ENCODE results near the gene PKP4. TPM values are rescaled to one million over a fixed set of nuclear protein-coding genes. Genes with fewer than 3 reads are reported as not detected.

PKP4 gene
- total and polyA plus RNA-seq, 2 experiments from 2014 or later, result 35.7 to 92.3 TPM

DNA sequence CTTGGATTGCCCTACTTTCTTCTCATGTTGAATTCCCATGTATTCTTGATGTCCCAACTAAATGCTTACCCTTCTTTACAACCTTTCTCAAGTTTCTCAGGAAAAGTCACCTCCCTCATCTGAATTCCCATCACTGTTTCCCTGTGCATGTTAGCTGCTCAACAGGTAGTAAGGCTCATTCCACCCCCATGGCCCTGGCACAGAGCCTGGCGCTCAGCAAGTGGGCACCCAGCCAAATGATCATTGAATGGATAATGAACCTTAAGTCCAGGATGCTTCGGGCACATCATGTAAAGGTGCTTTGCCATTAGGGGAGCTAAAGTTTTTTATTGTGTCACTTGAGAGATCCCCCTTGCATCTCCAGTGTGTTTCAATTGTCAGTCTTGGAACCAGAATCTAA is 124.0 kb downstream of the PKP4 start (continued):
- TF ChIP-seq, protein P1, sequence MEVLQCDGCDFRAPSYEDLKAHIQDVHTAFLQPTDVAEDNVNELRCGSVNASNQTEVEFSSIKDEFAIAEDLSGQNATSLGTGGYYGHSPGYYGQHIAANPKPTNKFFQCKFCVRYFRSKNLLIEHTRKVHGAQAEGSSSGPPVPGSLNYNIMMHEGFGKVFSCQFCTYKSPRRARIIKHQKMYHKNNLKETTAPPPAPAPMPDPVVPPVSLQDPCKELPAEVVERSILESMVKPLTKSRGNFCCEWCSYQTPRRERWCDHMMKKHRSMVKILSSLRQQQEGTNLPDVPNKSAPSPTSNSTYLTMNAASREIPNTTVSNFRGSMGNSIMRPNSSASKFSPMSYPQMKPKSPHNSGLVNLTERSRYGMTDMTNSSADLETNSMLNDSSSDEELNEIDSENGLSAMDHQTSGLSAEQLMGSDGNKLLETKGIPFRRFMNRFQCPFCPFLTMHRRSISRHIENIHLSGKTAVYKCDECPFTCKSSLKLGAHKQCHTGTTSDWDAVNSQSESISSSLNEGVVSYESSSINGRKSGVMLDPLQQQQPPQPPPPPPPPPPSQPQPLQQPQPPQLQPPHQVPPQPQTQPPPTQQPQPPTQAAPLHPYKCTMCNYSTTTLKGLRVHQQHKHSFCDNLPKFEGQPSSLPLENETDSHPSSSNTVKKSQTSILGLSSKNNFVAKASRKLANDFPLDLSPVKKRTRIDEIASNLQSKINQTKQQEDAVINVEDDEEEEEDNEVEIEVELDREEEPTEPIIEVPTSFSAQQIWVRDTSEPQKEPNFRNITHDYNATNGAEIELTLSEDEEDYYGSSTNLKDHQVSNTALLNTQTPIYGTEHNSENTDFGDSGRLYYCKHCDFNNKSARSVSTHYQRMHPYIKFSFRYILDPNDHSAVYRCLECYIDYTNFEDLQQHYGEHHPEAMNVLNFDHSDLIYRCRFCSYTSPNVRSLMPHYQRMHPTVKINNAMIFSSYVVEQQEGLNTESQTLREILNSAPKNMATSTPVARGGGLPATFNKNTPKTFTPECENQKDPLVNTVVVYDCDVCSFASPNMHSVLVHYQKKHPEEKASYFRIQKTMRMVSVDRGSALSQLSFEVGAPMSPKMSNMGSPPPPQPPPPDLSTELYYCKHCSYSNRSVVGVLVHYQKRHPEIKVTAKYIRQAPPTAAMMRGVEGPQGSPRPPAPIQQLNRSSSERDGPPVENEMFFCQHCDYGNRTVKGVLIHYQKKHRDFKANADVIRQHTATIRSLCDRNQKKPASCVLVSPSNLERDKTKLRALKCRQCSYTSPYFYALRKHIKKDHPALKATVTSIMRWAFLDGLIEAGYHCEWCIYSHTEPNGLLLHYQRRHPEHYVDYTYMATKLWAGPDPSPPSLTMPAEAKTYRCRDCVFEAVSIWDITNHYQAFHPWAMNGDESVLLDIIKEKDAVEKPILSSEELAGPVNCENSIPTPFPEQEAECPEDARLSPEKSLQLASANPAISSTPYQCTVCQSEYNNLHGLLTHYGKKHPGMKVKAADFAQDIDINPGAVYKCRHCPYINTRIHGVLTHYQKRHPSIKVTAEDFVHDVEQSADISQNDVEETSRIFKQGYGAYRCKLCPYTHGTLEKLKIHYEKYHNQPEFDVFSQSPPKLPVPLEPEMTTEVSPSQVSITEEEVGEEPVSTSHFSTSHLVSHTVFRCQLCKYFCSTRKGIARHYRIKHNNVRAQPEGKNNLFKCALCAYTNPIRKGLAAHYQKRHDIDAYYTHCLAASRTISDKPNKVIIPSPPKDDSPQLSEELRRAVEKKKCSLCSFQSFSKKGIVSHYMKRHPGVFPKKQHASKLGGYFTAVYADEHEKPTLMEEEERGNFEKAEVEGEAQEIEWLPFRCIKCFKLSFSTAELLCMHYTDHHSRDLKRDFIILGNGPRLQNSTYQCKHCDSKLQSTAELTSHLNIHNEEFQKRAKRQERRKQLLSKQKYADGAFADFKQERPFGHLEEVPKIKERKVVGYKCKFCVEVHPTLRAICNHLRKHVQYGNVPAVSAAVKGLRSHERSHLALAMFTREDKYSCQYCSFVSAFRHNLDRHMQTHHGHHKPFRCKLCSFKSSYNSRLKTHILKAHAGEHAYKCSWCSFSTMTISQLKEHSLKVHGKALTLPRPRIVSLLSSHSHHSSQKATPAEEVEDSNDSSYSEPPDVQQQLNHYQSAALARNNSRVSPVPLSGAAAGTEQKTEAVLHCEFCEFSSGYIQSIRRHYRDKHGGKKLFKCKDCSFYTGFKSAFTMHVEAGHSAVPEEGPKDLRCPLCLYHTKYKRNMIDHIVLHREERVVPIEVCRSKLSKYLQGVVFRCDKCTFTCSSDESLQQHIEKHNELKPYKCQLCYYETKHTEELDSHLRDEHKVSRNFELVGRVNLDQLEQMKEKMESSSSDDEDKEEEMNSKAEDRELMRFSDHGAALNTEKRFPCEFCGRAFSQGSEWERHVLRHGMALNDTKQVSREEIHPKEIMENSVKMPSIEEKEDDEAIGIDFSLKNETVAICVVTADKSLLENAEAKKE (CRISPR knock-in tag; IDR thresholded peaks at IDR 0.05), result no peak

DNA sequence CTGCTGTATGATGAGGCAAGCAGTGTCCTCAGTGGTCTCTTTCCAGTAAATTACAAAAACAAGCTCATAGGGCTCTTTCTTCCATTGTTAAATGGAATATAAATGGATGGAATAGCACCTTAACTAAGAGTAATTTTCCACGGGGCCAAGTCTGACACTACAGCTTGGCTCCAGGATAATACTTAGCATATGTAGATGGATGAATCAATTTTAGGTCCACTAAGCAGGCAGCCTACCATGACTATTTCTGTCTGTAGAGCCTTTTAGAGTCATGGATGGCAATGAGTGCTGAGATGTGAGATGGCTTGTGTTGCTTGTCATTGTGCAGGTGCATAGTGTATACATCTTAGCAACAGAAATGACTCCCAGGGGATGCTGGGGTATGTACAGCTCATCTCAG is 125.9 kb downstream of the PKP4 start:
- H3K27ac Mint-ChIP-seq, result no peak overlapping the region
- TF ChIP-seq POLR2AphosphoS5 (IDR thresholded peaks at IDR 0.05; ENCODE audit: low read depth), result no peak
- TF ChIP-seq EZH2phosphoT487 (IDR thresholded peaks at IDR 0.05; ENCODE audit: unreplicated experiment), result no peak
- H3K4me2 ChIP-seq, result no peak overlapping the region
- H3K9me3 Mint-ChIP-seq, result no peaks in the 10 kb centered on the region
- no peak overlapping the region for H2AFZ ChIP-seq
- H3K27me3 Mint-ChIP-seq (ENCODE audit: insufficient read depth, low read depth, poor library complexity), result no peaks in the 10 kb centered on the region
- DNase-seq (ENCODE audit: low spot score) (no peak), ATAC-seq (no peak)
- H3K4me1 Mint-ChIP-seq, result no peaks in the 10 kb centered on the region
- H4K20me1 ChIP-seq (replicated peaks; ENCODE audit: insufficient read depth), result peaks cover 6% of the 10 kb centered on the region; the same call in 1 of the 2 replicates
- H3K27me3 ChIP-seq (ENCODE audit: insufficient read depth), result no peaks in the 10 kb centered on the region
- H3K4me3 ChIP-seq, result no peak overlapping the region
- no peak overlapping the region for H3K4me3 Mint-ChIP-seq
- H3K27ac ChIP-seq (ENCODE audit: low read depth), result no peak overlapping the region
- no peaks in the 10 kb centered on the region for H3F3A ChIP-seq (replicated peaks; ENCODE audit: low read depth)
- no peaks in the 10 kb centered on the region for H3K79me2 ChIP-seq (replicated peaks; ENCODE audit: insufficient read depth)
- no peaks in the 10 kb centered on the region for H3K36me3 ChIP-seq (ENCODE audit: insufficient read depth)
- no peaks in the 10 kb centered on the region for H3K36me3 Mint-ChIP-seq (ENCODE audit: low read depth)
- no peaks in the 10 kb centered on the region for H3K4me1 ChIP-seq (ENCODE audit: insufficient read depth)
- H3K9me2 ChIP-seq (ENCODE audit: insufficient read depth), result no peaks in the 10 kb centered on the region

DNA sequence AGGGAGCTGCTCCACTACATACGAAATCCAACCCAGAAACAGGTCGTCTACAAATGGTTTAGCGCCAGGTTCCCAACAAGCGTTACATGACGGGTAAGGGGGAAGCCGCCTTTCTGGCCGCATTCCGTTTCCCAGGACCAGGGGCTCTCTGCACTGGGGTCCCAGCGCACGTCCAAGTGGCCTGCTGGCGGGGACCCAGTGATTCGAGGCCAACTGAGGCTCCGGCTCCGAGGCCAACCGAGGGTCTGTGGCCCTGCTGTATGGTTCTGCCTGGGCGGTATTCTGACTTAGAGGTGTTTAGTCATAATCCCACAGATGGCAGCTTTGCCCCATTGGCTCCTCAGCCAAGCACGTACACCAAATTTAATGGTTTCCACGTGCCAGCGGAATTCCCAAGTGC is 127.2 kb downstream of the PKP4 start:
- peaks cover 6% of the 10 kb centered on the region; the same call in 1 of the 2 replicates for H4K20me1 ChIP-seq (replicated peaks; ENCODE audit: insufficient read depth)
- TF ChIP-seq CREB1 (CRISPR knock-in tag; IDR thresholded peaks at IDR 0.05; ENCODE audit: low read depth) (no peak), NANOG (IDR thresholded peaks at IDR 0.05; ENCODE audit: borderline replicate concordance) (no peak), ZNF331 (CRISPR knock-in tag; IDR thresholded peaks at IDR 0.05; ENCODE audit: low read depth) (no peak), STAT1 (IDR thresholded peaks at IDR 0.05; ENCODE audit: unreplicated experiment) (no peak), EZH2 (IDR thresholded peaks at IDR 0.05; ENCODE audit: low read depth, unreplicated experiment) (no peak), POLR2AphosphoS5 (IDR thresholded peaks at IDR 0.05; ENCODE audit: low read depth) (no peak), ZNF114 (CRISPR knock-in tag; IDR thresholded peaks at IDR 0.05) (no peak)
- TF ChIP-seq, protein P2, sequence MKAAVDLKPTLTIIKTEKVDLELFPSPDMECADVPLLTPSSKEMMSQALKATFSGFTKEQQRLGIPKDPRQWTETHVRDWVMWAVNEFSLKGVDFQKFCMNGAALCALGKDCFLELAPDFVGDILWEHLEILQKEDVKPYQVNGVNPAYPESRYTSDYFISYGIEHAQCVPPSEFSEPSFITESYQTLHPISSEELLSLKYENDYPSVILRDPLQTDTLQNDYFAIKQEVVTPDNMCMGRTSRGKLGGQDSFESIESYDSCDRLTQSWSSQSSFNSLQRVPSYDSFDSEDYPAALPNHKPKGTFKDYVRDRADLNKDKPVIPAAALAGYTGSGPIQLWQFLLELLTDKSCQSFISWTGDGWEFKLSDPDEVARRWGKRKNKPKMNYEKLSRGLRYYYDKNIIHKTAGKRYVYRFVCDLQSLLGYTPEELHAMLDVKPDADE (IDR thresholded peaks at IDR 0.05), result no peak
- TF ChIP-seq, protein P3, sequence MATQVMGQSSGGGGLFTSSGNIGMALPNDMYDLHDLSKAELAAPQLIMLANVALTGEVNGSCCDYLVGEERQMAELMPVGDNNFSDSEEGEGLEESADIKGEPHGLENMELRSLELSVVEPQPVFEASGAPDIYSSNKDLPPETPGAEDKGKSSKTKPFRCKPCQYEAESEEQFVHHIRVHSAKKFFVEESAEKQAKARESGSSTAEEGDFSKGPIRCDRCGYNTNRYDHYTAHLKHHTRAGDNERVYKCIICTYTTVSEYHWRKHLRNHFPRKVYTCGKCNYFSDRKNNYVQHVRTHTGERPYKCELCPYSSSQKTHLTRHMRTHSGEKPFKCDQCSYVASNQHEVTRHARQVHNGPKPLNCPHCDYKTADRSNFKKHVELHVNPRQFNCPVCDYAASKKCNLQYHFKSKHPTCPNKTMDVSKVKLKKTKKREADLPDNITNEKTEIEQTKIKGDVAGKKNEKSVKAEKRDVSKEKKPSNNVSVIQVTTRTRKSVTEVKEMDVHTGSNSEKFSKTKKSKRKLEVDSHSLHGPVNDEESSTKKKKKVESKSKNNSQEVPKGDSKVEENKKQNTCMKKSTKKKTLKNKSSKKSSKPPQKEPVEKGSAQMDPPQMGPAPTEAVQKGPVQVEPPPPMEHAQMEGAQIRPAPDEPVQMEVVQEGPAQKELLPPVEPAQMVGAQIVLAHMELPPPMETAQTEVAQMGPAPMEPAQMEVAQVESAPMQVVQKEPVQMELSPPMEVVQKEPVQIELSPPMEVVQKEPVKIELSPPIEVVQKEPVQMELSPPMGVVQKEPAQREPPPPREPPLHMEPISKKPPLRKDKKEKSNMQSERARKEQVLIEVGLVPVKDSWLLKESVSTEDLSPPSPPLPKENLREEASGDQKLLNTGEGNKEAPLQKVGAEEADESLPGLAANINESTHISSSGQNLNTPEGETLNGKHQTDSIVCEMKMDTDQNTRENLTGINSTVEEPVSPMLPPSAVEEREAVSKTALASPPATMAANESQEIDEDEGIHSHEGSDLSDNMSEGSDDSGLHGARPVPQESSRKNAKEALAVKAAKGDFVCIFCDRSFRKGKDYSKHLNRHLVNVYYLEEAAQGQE (IDR thresholded peaks at IDR 0.05; ENCODE audit: unreplicated experiment), result no peak

More for the DNA sequence above, 127.2 kb downstream of the PKP4 start:
- no peak overlapping the region for H3K4me2 ChIP-seq
- H2AFZ ChIP-seq, result no peak overlapping the region
- no peaks in the 10 kb centered on the region for H3K4me1 Mint-ChIP-seq
- H3K36me3 ChIP-seq (ENCODE audit: insufficient read depth), result no peaks in the 10 kb centered on the region
- H3K27ac Mint-ChIP-seq, result no peak overlapping the region
- no peaks in the 10 kb centered on the region for H3K36me3 Mint-ChIP-seq (ENCODE audit: low read depth)
- ATAC-seq (no peak), DNase-seq (ENCODE audit: low spot score) (peak; percentile 14)
- H3K27ac ChIP-seq (ENCODE audit: low read depth), result no peak overlapping the region
- H3K4me1 ChIP-seq (ENCODE audit: insufficient read depth), result no peaks in the 10 kb centered on the region
- no peak overlapping the region for H3K4me3 ChIP-seq
- H3K9me3 Mint-ChIP-seq, result no peaks in the 10 kb centered on the region
- H3K27me3 Mint-ChIP-seq (ENCODE audit: insufficient read depth, low read depth, poor library complexity), result no peaks in the 10 kb centered on the region
- H3K79me2 ChIP-seq (replicated peaks; ENCODE audit: insufficient read depth), result no peaks in the 10 kb centered on the region
- no peak overlapping the region for H3K4me3 Mint-ChIP-seq
- no peaks in the 10 kb centered on the region for H3F3A ChIP-seq (replicated peaks; ENCODE audit: low read depth)
- H3K9me2 ChIP-seq (ENCODE audit: insufficient read depth), result no peaks in the 10 kb centered on the region
- no peaks in the 10 kb centered on the region for H3K27me3 ChIP-seq (ENCODE audit: insufficient read depth)
